Raji (cell line): Measurements from ENCODE around the gene RNF121.

ENCODE experiments used
- POLR2A ChIP-seq: IDR thresholded peaks from 2 replicates; pipeline ENCODE4 v1.6.1; 2011; ENCODE audit warnings: low read depth, low read length, control low read depth; ENCODE audit not compliant: insufficient read depth

Gene RNF121

DNA sequence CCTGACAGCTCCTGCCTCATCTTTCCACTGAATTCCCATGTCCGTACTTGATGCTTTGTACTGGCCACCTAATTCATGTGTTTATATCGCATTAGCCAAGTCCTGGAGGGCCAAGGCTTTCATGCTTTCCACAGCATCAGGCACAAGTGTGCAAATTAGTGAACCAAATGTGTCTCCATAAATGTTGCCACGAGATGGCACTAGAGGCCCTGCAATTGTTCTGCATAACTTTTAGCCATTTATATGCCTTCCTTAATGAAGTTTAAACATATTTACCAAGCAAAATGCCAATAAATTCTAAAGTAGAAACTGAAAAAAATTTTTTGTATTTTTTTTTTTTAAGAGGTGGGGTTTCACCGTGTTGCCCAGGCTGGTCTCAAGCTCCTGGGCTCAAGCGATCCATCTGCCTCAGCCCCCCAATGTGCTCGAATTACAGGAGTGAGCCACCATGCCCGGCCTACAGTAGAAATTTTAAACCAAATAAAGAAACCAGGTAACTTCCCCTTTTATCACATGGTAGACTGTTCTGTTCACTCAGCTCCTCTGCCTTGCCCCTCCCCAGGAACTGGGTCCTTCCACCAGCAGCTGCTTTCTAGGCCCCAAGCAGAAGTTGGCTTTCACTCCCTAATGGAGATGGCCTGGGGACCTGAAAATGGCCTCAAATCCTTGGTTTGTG lies 49.0 kb downstream of the RNF121 start:
- TF ChIP-seq POLR2A, result no peak

DNA sequence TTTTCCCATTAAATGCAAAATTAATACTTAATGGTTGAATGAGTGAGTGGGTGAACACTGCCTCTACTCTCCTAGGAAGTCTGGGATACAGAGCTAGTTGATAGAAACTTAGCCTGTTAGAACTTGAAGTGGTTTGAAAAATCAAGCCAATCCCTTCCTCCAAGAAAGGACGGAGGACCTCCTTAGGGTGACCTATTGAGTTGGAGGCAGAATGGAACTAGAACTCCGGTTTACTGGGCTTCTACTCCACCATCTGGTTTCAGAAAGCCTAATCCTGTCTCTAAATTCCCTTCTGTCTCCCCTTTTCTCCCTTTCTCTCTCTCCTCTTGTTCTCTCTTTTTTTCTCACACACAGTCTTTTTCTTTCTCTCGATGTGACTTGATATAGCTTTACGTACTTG lies 50.2 kb downstream of the RNF121 start:
- no peak for TF ChIP-seq POLR2A

DNA sequence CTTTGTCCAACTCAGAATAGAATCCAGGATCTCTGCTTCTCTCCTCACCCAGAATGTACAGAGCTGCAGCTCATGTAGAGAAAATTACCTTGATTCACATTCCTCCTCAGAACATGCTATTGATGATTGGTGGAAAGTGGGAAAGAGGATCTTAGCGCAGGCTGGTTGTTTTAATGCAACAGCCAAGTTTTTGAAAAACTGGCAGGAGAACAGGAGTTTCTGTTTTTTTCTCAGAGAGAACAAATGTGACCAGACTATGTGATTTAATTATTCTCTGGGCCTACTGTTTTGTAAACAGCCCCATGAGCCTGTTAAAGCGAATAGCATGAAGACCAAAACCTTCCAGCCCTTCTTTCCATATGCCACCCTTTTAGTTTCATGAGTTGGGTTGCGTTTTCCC lies 50.8 kb downstream of the RNF121 start:
- TF ChIP-seq POLR2A, result no peak

DNA sequence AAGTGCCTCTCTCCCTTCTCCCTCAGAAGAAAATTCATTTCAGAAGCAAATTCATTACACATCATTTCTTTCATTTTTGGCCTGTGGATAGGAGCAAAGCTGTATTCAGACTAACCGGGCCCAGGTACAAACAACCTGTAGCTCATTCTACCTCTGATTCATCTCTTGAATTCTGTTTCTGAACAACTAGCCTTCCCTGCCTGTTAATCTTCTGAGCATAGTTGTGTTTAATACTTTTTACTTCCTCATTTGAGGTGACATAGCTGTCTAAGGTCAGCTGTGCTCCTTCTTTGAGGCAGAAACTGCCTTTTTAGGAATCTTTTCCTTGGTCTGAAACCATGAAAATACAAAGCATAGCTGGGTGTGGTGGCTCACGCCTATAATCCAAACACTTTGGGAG lies 57.3 kb downstream of the RNF121 start:
- TF ChIP-seq POLR2A, result no peak

DNA sequence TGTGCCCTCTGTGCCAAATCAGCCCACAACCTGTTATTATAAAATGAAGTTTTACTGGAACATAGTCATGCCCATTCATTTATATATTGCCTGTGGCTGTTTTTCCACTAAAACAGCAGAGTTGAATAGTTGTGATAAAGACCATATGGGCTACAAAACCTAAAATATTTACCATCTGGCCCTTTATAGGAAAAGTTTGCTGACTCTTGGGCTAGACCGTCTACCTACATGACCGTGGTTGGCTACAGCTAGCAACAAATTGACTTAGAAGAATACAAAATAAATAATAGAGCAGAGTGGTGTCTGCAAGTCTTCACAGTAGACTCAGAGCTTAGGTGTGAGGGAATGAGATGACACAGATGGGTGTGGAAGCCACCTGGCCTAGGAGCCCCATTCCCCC lies 58.7 kb downstream of the RNF121 start:
- no peak for TF ChIP-seq POLR2A

DNA sequence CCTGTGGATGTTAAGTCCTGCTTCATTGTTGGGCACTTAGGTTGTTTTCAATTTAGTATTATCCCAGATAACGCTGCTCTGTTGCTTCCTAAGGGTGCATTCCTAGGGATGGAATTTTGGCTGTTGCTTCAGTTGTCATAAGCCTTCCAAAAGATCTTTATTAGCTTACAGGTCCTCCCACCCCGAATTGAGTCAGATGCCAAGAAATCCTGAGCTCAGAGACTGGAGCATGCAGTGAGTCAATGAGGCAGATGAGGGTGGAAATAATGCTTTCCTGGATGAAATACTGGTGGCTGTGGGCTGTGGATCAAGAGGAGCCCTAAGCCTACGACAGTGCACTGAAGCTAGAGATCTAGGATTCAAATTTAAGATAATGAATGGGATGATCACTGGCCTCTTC lies 59.2 kb downstream of the RNF121 start:
- TF ChIP-seq POLR2A, result no peak

DNA sequence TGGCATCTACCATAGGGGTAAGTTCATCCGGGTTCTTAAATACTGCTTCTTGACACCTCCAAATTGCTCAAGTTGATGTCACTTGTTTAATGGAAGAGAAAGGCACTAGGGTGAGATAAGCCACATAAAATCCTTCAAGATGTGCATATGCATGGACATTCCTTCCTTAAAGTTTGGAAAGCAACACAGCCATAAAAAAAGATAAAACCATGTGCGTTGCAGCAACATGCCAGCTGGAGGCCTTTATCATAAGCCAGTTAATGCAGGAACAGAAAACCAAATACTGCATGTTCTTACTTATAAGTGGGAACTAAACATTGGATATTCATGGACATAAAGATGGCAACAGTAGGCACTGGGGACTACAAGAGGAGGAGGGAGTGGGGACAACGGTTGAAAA lies 61.9 kb downstream of the RNF121 start:
- no peak for TF ChIP-seq POLR2A

DNA sequence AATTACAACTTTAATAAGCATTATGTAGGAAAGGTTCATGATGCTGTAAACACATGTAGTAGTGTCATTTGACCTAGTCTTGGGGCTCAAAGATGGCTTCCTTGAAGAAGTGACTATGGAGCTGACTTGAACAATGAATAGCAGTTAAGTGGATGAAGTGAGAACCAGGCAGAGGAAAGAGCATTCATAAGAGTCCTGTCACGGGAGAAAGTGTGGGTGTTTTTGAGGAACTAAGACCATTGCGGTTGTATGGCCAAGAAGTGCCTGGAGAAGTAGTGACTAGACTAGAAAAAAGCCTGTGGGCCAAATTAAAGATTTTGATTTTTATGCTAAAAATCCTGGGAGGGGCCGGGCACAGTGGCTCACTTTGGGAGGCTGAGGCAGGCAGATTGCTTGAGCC lies 62.6 kb downstream of the RNF121 start:
- TF ChIP-seq POLR2A, result no peak

DNA sequence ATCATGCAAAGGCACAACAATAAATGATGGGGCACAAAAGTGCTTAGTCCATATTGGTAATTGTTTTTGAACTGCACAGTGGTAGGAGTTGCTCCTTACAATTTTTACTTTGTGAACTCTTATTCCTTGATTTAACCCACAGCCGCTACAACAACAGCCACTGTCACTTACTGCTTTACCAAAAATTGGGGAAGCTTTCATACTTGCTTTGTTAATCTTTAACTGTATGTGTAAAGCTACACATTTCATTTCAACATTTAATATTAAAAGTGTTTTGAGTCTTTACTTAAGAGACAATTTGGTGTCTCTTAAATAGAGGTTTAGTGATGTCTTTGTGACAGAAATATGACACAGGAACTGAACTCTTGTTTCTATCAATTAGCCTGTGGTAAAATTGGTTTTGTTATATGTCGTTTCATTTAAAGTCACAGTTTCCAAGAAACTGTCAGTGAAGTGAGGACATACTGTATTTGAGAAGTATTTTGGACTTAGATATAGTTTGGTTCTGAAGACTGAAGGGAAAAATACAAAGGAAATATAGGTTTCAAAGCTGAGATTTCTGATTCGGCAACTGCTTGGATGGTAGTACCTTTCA lies 63.4 kb downstream of the RNF121 start:
- TF ChIP-seq POLR2A, result no peak

DNA sequence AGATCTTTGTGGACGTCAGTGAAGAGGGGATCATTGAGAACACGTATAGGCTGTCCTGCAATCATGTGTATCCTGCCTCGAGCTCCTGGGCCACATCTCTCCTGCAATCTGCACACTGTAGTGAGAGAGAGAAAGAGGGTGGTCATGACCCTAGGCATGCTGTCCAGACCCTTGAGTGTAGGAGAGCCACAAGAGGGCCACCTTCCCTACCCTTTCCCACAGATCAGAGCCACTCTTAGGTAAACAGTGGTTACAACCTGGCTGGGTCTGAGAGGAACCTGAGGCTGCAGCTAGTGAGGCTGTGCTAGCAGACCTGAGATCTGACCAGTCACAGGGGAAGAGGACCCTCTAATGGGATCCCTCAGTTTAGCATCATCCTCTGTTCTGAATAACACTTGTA lies 65.9 kb downstream of the RNF121 start:
- TF ChIP-seq POLR2A, result no peak

DNA sequence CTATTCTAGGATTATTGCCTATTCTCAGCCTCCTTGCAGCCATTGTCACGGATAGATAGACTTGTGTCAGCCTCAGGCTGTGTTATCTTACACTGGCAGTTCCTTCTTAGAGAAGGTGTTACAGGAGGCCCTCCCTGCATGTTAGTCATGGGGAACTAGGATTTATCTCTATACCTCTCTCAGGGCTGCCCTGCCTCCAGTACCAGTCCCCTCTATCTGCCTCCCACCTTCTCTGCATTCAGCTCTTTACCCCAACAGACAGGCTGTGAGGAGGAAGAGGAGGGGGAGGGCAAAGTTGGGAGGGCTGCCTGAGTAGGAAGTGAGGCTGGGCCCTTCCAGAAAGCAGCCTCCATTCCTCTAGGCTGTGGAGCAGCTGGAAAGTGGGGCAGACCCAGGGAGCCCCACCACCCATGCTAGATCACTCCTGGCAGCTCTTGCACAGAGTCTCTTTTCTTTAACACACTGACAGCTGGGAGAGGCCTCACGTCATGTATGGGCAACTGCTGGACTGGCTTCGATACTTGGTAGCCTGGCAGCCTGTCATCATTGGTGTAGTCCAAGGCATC lies 67.0 kb downstream of the RNF121 start:
- no peak for TF ChIP-seq POLR2A

DNA sequence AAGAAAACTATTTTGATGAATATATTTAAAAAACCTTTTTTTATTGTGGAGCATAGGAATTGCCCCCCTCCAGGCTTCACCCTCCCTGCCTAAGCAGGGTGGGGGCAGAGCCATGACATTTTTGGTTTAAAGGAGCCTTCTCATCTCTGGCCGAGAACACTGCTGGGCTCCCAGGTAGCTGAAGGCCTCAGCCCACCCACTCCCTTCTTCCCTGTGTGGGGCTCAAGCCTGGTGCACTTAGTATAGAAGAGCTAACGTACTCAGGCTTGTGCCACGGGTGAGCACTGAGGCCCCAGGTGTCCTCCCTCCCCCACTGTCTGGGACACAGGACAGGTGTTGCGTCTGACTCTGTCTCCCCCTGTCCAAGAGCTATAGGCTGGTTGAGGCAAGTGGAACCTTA lies 67.7 kb downstream of the RNF121 start:
- TF ChIP-seq POLR2A, result no peak

DNA sequence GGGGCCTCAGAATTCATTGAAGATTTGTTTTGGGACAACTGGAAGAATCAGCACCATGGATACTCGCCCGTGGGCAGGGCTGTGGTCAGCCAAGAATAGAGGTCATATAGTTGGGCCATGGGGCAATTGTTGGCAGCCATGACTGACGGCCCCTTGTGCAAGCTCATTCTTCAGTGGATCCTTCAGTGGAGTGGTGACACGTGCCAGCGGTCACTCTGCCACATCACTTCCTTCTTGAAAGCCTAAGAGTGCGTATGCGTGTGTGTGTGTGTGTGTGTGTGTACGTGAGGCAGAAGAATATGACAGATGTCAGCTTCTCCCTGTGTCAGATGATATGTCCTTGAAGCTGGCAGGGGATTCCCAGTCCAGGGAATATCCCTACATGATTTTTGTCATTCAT lies 68.1 kb downstream of the RNF121 start:
- TF ChIP-seq POLR2A, result no peak

DNA sequence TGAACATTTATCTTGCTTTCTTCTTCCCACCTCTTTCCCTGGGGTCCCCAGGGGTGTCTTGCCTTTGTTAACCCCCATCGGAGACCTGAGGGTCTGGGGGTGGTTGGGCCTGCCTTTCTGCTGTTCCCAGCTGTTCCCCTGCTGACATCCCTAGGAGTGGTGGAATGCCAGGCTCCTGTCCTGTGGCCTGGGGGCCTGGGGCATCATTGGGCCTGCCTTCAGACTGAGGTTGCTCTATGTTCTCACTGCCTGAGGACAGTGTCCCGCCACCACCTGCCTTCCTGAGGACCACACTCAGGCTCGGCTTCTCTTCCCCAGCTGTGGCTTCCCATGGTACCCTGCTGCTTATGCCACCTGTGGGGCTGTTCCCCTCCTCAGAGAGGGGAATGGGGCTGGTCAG lies 68.7 kb downstream of the RNF121 start:
- no peak for TF ChIP-seq POLR2A

DNA sequence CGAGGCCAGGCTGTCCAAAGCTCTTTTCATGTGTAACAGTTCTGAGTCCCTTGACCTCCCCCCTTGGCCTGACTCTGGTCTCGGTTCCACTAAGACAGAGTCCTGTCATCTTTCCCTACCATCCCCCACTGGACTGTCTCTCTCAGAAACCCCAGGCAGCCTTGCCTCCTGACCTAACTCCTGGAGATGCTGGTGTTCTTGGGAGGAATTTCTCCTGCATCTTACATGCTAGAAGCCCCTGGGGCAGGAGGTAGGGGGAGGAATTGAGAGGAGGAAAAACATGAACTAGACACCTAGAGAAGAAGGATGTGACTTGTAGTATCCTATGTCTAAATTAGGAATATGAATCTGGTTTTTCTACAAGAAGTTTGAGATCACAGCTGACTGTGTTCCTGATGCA lies 69.2 kb downstream of the RNF121 start:
- TF ChIP-seq POLR2A, result no peak

DNA sequence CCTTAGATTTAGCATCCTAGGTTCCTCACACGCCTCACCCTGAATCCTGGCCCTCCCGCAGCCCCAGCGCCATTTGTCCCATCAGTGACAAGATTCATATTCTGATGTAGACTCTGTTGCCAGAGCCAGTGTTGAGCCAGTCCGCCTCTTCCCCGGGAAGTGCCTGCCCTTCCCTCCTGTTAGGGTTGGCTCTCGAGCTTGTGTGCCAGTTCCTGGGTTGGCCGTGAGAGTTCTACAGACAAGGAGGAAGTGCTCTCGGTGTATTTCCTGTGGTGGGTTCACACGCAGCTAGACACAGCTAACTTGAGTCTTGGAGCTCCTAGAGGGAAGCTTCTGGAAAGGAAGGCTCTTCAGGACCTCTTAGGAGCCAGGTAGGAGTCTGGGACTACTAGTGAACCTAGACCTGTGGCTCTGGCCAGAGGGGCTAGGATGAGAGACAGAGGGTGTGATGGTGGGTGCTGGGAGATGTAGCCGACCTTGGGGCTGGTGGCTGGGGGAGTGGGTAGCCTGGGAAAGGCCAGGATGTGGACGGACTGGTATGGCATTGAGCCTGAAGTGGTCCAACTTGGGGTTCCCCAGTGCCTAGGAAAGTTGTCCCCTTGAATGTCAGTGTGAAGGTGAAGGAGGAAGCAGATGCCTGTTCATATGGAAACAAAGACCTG lies 69.9 kb downstream of the RNF121 start, which contains the start of gene IL18BP:
Gene IL18BP (plus strand): TSS at position 261 of the 662 bp plus-strand sequence. CDS start 1,076 bp downstream, outside the sequence.
- no peak for TF ChIP-seq POLR2A
